ENCODE results near the gene ANKRD26. TPM values are rescaled to one million over a fixed set of nuclear protein-coding genes. Genes with fewer than 3 reads are reported as not detected.

ANKRD26 gene
- total RNA-seq, 1 donor from 2014 or later: 14.0 TPM

DNA sequence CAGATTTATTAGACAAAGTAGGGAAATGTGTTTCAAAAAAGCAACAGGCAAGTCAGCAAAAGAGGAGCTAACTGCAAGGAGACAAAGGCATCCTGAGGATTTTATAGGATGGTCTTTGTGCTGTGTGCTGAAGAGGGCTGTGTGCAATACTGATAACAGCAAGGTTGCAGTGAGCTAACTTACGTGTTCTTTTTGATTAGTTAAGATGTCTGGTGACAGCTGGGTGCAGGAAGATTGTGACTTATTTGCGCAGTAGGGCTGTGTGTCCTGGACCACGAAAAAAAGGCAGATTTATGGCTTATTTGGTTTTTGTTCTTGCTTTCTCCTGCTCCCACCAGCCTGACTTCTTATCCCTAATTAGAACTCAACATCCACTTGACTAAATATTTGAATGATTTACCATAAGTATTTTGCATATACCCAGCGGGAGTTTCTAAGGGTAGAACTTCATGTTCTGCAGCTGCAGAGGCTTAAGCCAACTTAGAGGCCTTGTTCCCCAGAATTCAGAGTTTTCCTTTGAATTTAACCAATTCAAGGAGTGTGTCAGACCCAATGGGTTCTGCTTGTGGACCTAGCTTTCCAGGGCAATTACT lies 119.0 kb downstream of the ANKRD26 start:
- Mint-ChIP-seq H3K36me3 (no peaks in the 10 kb centered on the region), H3K27ac (no peak overlapping the region), H3K4me3 (no peak overlapping the region), H3K27me3 (no peaks in the 10 kb centered on the region), H3K4me1 (ENCODE audit: unreplicated experiment) (no peaks in the 10 kb centered on the region), H3K9me3 (no peaks in the 10 kb centered on the region)
- DNase-seq (ENCODE audit: extremely low spot score, unreplicated experiment): no peak
- TF ChIP-seq, protein P1, sequence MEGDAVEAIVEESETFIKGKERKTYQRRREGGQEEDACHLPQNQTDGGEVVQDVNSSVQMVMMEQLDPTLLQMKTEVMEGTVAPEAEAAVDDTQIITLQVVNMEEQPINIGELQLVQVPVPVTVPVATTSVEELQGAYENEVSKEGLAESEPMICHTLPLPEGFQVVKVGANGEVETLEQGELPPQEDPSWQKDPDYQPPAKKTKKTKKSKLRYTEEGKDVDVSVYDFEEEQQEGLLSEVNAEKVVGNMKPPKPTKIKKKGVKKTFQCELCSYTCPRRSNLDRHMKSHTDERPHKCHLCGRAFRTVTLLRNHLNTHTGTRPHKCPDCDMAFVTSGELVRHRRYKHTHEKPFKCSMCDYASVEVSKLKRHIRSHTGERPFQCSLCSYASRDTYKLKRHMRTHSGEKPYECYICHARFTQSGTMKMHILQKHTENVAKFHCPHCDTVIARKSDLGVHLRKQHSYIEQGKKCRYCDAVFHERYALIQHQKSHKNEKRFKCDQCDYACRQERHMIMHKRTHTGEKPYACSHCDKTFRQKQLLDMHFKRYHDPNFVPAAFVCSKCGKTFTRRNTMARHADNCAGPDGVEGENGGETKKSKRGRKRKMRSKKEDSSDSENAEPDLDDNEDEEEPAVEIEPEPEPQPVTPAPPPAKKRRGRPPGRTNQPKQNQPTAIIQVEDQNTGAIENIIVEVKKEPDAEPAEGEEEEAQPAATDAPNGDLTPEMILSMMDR (conservative IDR thresholded peaks at IDR 0.05): no peak

DNA sequence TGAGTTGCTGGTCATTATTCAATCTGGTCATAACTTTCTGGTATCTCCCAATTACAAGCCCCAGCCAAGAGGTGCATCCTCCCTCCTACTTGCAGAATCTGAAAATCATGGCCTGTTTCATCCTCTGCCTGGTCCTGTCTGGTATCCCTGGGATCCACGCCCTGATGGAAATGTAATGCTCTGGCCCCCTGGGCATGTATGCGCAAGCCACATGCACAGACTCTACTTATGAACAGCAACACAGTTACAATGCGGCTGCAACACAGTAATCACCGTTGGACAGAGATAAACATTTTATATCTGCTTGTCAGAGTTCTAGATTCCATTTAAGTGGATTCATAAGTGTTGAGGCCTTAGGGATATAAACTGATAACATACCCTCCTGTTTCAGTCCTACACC lies 121.8 kb downstream of the ANKRD26 start:
- no peaks in the 10 kb centered on the region for H3K27me3 Mint-ChIP-seq
- no peaks in the 10 kb centered on the region for H3K36me3 Mint-ChIP-seq
- H3K4me1 Mint-ChIP-seq (ENCODE audit: unreplicated experiment): no peaks in the 10 kb centered on the region
- TF ChIP-seq, protein P1 (conservative IDR thresholded peaks at IDR 0.05): no peak
- no peak overlapping the region for H3K4me3 Mint-ChIP-seq
- H3K9me3 Mint-ChIP-seq: no peaks in the 10 kb centered on the region
- H3K27ac Mint-ChIP-seq: no peak overlapping the region
- DNase-seq (ENCODE audit: extremely low spot score, unreplicated experiment): no peak

DNA sequence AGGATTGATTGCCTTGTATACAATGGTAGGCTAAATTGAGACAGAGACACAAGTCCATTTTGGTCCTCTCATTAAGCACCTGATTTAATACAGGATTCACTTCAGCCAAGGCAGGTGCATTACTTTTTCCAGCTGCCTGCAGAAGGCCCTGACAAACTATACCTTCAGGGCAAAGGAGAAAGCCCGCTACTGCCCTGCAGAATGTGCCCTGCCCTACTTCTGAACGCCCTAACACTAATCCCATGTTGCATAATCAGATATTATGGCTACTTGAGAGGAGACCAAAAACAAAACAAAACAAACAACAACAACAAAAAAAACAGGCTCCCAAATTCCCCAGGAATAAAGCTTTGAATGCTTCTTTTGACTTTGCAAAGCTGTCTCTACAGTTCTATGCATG lies 122.7 kb downstream of the ANKRD26 start:
- Mint-ChIP-seq H3K36me3 (no peaks in the 10 kb centered on the region), H3K27me3 (no peaks in the 10 kb centered on the region), H3K9me3 (no peaks in the 10 kb centered on the region), H3K27ac (no peak overlapping the region), H3K4me1 (ENCODE audit: unreplicated experiment) (no peaks in the 10 kb centered on the region), H3K4me3 (no peak overlapping the region)
- DNase-seq (ENCODE audit: extremely low spot score, unreplicated experiment): no peak
- TF ChIP-seq, protein P1 (conservative IDR thresholded peaks at IDR 0.05): no peak

DNA sequence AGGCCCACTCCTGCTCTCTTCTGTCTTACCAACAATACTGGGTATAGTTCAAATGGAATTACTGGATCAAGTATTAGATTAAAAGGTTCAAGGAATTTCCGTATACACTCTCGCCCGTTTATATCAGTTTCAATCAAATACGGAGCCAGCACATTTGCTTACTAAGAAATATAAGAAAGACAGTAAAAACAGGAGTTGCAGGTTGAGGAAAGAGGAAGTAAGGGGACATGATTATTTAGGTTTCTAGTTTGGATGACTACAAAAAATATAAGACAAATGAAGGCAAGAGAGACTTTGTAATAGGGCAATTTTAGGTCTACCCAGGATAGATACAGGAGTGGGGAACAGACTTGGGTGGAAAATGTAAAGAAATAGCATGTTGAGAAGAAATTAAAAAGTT lies 129.6 kb downstream of the ANKRD26 start:
- Mint-ChIP-seq H3K9me3 (no peaks in the 10 kb centered on the region), H3K27ac (no peak overlapping the region), H3K36me3 (no peaks in the 10 kb centered on the region), H3K27me3 (no peaks in the 10 kb centered on the region), H3K4me3 (no peak overlapping the region), H3K4me1 (ENCODE audit: unreplicated experiment) (no peaks in the 10 kb centered on the region)
- no peak for DNase-seq (ENCODE audit: extremely low spot score, unreplicated experiment)
- TF ChIP-seq, protein P1 (conservative IDR thresholded peaks at IDR 0.05): no peak

DNA sequence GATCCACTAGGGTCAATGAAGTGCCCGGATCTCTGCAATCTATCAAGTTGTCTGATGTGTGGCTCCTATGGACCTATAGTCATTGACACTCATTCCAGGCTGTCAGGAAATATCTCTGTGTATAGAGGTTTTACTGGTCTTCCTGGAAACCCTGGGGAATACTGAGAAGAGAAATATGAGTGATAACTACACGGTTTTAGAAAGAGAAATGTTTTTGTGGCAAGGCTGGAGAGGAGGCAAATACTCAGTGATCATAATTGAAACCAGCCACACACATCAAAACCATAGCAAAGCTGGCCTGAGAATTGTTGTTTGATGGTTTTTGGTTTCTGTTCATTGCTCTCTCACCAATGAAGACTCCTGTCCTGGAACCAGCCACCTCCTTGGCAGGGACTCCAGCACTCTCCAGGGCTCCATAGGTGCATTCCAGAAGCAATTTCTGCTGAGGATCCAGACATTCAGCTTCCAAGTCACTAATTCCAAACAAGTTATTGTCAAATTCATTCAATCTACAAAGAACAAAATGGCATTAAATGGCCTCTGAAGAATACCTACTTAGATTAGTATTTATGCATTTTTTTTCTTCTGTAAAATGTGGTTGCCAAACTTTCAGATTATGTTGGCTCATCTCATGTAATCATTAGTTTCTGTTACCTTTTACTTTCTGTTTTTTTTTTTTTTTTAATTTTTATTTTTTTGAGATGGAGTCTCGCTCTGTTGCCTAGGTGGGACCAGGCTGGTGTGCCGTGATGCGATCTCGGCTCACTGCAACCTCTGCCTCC lies 131.0 kb downstream of the ANKRD26 start:
- Mint-ChIP-seq H3K36me3 (no peaks in the 10 kb centered on the region), H3K4me1 (ENCODE audit: unreplicated experiment) (no peaks in the 10 kb centered on the region), H3K27me3 (no peaks in the 10 kb centered on the region), H3K9me3 (no peaks in the 10 kb centered on the region), H3K27ac (no peak overlapping the region), H3K4me3 (no peak overlapping the region)
- TF ChIP-seq, protein P1 (conservative IDR thresholded peaks at IDR 0.05): no peak
- no peak for DNase-seq (ENCODE audit: extremely low spot score, unreplicated experiment)
